ENCODE measurements around the gene SCYGR6.

- no peak for TF ChIP-seq POLR2A (IDR thresholded peaks at IDR 0.05; ENCODE audit: low read depth, low read length)
- no peak for TF ChIP-seq POLR2AphosphoS5 (IDR thresholded peaks at IDR 0.05; ENCODE audit: low read depth, low read length)
- no peak for TF ChIP-seq TAF1 (IDR thresholded peaks at IDR 0.05; ENCODE audit: borderline replicate concordance, low read depth, low read length)
These were observed 37.4 kb upstream of the SCYGR6 start for GRCh38 chr2:227761740-227762476.
